GM12892 (cell line): Measurements from ENCODE around the gene TIPIN.

ENCODE experiments used
- POLR2A ChIP-seq: IDR thresholded peaks from 2 replicates; pipeline ENCODE4 v1.6.1; 2011; ENCODE audit warnings: low read depth, low read length, control low read depth
- POLR2AphosphoS5 ChIP-seq: IDR thresholded peaks from 2 replicates; pipeline ENCODE4 v1.6.1; 2011; ENCODE audit warnings: low read depth, low read length, control low read depth
- TAF1 ChIP-seq: IDR thresholded peaks from 2 replicates; pipeline ENCODE4 v1.6.1; 2011; ENCODE audit warnings: low read depth, mild to moderate bottlenecking, control low read depth, low read length, borderline replicate concordance

DNA sequence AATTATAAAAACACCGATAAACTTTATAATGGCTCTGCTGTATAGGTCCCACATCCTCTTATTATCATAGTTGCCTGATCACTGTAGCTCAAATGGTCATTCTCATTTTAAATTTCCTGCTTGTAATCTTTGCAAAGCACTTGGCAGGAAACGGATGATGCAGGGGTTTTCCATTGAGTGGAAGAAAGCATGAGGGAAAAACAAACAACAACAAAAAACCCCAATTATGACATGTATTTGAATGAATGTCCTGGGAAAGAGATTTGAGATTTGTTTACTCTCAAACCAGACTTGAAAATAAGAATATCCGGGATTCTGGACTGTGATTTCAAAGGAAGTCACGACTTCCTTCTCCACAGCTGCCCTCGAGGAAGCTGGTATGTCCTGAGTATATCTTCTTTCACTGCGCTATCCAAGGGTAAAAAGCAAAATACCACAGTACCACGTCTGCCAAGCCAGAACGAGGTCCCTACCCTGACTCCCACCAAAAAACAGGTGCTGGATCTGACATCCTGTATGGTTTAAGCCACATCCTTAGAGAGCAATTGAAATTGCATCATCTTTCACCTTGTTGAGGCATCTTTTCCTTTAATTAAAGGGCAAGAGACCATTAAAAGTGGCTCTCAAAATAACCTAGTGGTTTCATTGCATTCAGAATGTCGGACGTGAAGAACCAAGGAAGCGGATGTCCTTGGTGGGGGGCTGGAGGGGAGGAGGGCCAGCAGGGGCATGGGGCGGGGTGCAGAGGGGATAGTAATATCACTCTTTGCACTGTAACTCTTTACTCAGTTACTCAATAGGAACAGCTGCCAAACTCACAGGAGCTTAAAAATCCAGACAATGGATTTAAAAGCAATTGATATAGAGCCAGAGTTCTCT lies 13.5 kb upstream of the TIPIN start:
- TF ChIP-seq TAF1 (no peak), POLR2AphosphoS5 (peak; percentile 48; the same call in 1 of the 2 replicates), POLR2A (no peak)
